22Rv1 (cell line): ENCODE measurements around the gene GSTO2.

Experiments used
- H3K27ac ChIP-seq: fragments of 450-650 bp; 2 replicates; pipeline ENCODE4 v1.5.1; 2017
- ZFX ChIP-seq: fragments of 450-650 bp; IDR thresholded peaks from 2 replicates; pipeline ENCODE4 v1.6.1; 2017; ENCODE audit warnings: antibody characterized with exemption, borderline replicate concordance
- TF ChIP-seq, protein P1 (sequence below): fragments of 450-650 bp; IDR thresholded peaks from 2 replicates; pipeline ENCODE4 v1.5.1; 2017; ENCODE audit warnings: mild to moderate bottlenecking

GSTO2 gene

DNA sequence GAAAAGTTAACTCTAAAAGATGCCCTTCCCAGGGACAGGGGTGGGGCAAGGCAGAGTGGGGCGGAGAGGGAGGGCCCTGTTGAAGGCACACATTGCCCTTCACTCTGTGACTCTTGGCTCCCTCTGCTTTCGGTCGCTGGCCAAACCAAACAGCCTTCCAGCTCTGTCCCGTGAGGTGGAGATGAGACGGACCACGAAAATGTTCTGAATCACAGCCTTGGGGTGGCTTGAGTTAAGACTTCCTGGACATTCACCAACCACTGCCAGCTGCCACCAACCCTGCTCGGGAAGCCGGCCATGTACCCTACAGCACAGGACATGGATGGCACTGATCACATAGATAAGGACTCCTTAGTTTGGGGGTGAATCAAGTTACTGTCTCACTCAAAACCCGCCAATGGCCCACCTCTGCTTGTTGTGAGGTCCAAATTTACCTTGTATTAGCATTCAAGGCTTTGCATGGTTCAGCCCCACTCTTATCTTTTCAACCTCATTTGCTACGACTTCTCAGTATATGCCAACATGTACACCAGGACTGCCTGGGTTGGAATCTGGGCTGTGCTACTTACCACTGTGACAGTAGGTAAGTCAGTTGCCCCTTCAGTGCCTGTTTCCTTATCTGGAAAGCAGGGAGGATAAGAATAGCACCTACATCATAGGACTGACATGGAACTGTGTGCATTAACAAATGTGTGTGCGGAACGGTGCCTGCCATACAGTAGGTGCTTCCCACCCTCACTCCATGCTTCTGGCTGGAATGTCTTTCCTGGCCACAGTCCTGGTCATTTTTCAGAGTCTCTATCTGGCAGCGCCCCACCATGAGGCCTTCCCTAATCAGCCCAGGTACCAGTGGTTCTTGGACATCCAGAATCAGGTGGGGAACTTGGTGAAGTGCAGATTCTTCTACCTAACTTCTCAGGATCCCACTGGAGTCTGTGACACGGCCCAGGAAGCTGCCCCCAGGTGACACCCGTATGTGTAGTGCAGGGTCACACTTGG, 41.3 kb downstream of the GSTO2 start:
- no peak for TF ChIP-seq ZFX
- TF ChIP-seq, protein P1, sequence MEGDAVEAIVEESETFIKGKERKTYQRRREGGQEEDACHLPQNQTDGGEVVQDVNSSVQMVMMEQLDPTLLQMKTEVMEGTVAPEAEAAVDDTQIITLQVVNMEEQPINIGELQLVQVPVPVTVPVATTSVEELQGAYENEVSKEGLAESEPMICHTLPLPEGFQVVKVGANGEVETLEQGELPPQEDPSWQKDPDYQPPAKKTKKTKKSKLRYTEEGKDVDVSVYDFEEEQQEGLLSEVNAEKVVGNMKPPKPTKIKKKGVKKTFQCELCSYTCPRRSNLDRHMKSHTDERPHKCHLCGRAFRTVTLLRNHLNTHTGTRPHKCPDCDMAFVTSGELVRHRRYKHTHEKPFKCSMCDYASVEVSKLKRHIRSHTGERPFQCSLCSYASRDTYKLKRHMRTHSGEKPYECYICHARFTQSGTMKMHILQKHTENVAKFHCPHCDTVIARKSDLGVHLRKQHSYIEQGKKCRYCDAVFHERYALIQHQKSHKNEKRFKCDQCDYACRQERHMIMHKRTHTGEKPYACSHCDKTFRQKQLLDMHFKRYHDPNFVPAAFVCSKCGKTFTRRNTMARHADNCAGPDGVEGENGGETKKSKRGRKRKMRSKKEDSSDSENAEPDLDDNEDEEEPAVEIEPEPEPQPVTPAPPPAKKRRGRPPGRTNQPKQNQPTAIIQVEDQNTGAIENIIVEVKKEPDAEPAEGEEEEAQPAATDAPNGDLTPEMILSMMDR: no peak
- H3K27ac ChIP-seq: no peak overlapping the region

DNA sequence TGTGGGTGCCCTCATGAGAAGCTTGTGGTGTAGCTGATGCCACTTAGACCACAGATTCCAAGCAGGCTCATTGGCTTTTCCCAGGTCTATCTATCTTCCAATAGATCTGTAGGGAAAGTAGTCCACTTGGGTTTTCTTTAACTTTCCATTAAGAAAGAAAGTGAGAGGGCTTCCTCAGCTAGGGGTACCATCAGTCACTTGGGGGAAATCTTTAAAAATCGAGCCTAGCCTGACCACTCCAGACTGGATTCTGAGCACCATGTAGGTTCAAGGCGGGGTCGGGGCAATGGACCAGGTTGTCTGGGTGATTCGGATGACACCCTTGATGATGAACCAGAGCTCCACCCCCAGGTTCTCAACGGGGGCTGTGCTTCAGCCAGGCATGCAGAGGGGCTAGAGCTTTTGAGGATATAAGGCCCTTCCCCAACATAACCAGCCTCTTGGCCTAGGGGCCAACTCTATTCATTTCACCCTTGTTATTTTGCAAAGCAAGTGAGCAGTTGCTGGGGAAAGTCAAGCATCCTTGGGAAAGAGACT, 42.3 kb downstream of the GSTO2 start:
- no peak overlapping the region for H3K27ac ChIP-seq
- TF ChIP-seq ZFX: no peak
- TF ChIP-seq, protein P1: no peak

DNA sequence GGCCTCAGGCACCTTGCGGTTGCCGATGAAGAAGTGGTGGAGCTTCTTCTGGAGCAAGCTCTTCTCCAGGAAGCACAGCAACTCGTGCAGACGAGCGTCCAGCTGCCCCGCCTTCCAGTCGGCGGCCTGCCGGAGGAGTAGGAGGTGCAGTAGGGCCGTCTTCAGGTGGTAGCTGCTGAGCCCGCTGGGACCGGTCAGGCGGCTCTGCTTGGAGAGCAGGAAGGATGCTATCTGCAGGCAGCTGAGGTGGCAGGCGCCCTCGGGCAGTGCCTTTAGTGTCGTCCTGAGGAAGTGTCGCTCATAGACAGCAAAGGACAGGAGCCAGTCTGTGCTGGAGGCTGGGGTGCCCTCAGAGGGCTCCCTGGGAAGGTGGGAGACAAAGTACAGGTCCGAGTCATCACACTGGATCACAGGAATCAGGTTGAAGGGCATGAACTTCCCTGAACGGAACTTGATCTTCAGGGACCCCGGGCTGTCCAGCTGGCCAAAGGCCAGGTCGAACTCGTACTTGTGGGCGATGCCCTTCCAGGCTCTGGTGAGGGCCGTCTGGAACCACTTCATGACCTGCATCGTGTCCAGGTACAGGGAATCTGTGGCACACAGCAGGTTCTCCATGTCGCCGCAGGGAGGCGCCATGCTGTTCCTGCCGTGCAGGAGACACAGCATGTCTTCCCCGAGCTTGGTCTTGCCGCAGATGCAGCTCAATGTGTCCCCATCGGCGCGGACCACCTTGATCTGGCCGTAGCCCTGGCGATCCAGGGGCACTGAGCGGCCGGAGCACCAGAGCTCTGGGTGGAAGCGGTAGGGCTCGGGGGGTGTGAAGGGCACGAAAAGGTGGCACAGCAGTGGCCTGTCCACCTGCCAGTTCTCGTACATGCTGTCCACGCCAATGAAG, 45.9 kb downstream of the GSTO2 start:
- H3K27ac ChIP-seq: no peak overlapping the region
- TF ChIP-seq, protein P1: no peak
- no peak for TF ChIP-seq ZFX

DNA sequence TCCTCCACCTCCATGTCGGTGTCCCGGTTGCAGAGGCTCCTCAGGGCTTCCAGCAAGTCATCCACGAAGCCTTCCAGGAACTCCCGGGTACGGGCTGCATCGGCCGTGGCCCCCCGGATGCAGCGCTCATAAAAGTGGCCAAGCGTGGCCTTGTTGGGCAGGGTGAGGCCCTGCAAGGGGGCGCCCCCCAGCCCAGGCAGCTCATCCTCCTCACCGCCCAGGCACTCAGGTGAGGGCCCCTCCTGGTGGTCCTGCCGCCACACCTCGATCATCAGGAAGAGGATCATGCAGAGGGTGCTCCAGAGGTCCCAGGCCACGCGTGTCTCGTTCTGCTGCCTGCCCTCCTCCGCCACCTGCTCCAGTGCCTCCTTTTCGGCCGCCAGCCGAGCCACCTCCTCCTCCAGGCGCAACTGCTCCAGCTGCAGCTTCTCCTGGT, 46.5 kb downstream of the GSTO2 start:
- no peak overlapping the region for H3K27ac ChIP-seq
- no peak for TF ChIP-seq ZFX
- TF ChIP-seq, protein P1: no peak

DNA sequence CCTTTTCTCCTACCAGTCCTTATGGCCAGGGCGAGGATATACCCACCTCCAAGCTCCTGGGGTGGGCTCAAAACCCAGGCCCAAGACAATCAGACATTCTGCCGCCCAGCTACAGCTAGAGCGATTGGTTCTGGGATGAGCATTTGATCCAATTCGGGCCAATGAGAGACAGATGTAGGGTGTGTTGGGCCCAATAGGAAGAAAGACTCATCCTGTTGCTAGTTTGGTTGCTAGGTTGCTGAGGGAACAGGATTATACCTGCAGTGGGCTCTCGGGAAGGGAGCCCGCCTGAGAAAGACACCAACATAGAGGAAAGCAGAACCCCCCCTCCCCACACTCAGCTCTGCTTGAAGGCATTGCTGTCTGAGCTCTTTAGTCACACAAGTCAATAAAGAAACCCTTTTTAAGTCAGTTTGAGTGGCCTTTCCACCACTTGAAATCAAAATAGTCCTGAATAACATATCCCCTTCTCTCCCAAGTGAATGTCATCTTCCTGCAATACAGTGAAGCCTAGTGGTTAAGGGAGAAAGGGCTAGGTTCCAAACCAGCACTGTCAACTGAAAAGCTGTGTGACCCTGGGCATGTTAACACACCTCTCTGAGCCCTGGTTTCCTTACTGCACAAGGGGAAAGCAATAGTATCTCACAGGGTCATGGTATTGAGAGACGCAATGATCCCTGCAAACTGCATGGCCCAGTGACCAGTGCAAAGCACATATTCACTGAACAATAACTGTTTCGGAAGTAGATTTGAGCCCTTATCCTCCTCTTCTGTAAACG, 47.5 kb downstream of the GSTO2 start:
- no peak overlapping the region for H3K27ac ChIP-seq
- TF ChIP-seq ZFX: no peak
- TF ChIP-seq, protein P1: no peak

DNA sequence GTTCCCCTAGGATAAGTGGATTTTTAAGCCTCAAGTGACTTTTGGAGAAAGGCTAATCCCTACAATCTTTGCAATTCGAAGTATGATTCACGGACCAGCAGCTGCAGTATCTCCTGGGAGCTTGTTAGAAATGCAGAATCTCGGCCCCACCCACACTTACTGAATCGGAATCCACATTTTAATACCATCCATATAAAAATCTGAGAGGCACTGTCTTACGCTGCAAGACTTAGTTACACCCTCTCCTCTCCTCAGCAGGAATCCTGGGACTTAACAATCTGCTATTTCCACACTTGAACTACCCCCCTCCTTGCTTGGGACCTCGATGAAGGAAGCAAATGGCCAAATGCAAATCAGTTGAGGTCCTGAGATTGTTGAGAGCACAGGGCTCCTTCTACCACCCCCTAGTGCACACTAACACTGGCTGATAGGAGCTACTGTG, 48.3 kb downstream of the GSTO2 start:
- H3K27ac ChIP-seq: no peak overlapping the region
- no peak for TF ChIP-seq ZFX
- TF ChIP-seq, protein P1: no peak
